Activated CD4-positive, alpha-beta memory T cell treated with anti-CD3 and anti-CD28 coated beads for 36 hours (primary cell): ENCODE data around the gene HSPA4L. TPM values are rescaled to one million over a fixed set of nuclear protein-coding genes. Genes with fewer than 3 reads are reported as not detected.

Experiments used
- CTCF ChIA-PET: fragments of 350-600 bp; sonication (Branson Sonifier 250); formaldehyde crosslinking; loops from one replicate; lab custom pipeline; 2021; ENCODE audit warnings: antibody characterized with exemption, inconsistent platforms; lab: Charles Lee
- POLR2A ChIA-PET: fragments of 350-600 bp; sonication (Branson Sonifier 250); formaldehyde crosslinking; loops from one replicate; lab custom pipeline; 2021; ENCODE audit warnings: antibody characterized with exemption; lab: Charles Lee
- DNase-seq: peaks from one replicate; pipeline ENCODE4 v3.0.0-alpha.2; 2020
- H3K27ac Mint-ChIP-seq: one replicate; pipeline ENCODE4 v1.8.0; 2021; ENCODE audit warnings: mixed read lengths
- H3K27me3 Mint-ChIP-seq: one replicate; pipeline ENCODE4 v1.8.0; 2021; ENCODE audit warnings: mixed read lengths
- H3K36me3 Mint-ChIP-seq: one replicate; pipeline ENCODE4 v1.8.0; 2021; ENCODE audit warnings: mixed read lengths
- H3K4me1 Mint-ChIP-seq: one replicate; pipeline ENCODE4 v1.8.0; 2021; ENCODE audit warnings: low read depth, mixed read lengths
- H3K4me3 Mint-ChIP-seq: one replicate; pipeline ENCODE4 v1.8.0; 2021; ENCODE audit warnings: mild to moderate bottlenecking, mixed read lengths
- H3K9me3 Mint-ChIP-seq: one replicate; pipeline ENCODE4 v1.8.0; 2021; ENCODE audit warnings: mixed read lengths
- intact Hi-C: fragments of 100-400 bp; cut with micrococcal nuclease; formaldehyde crosslinking; loops from one replicate; pipeline ENCODE4 v1.15.1; 2023
- total RNA-seq, 2 experiments: library from RNA; stranded (reverse); gene quantifications; one replicate each; pipeline ENCODE4 v1.2.3, GENCODE V29; 2021

HSPA4L gene
- total RNA-seq, 2 experiments from 2014 or later, result 1.9 to 3.0 TPM

DNA sequence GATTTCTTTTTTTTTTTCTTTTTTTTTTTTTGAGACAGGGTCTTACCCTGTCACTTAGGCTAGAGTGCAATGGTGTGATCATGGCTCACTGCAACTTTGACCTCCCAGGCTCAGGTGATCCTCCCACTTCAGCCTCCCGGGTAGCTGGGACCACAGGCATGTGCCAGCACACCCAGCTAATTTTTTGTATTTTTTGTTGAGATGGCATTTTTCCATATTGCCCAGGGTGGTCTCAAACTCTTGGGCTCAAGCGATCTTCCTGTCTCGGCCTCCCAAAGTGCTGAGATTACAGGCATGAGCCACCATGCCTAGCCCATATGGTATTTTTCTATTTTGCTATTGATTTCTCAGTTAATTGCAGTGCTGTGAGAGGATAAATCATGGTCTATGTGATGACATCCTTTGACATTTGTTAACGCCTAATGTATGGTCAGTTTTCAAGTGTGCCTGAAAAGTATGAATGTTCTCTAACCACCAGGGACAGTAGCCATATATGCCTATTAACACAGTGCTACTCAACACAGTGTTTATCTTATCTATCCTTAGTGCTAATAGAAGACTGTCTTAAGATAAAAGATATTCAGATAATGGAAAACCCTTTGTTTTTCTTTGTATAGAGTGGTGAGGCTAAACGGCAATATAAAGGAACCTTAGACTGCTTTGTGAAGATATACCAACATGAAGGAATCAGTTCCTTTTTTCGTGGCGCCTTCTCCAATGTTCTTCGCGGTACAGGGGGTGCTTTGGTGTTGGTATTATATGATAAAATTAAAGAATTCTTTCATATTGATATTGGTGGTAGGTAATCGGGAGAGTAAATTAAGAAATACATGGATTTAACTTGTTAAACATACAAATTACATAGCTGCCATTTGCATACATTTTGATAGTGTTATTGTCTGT lies 9.1 kb upstream of the HSPA4L start:
- peaks cover 31% of the 10 kb centered on the region for H3K27me3 Mint-ChIP-seq
- no peak for DNase-seq

DNA sequence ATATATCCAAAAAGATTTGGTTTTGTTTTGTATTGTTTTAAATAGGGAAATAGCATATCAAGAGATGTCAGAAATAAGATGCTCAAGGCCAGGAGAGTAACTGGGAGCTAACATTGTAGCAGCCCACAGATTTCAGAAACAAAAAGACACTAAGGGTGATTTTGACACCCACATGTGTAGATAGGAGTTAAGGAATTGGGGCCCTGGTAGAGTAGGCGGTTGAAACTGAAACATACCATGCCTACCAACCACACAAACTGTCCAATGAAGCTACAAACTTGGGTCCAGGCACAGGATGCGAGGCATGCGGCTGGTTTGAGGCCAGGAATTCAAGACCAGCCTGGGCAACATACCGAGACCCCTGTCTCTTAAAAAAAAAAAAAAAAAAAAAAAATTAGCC lies 6.3 kb upstream of the HSPA4L start:
- CTCF ChIA-PET, result no interaction called here
- H3K27me3 Mint-ChIP-seq, result peaks cover 45% of the 10 kb centered on the region
- intact Hi-C loops, result no loop called here
- no peak overlapping the region for H3K27ac Mint-ChIP-seq
- no peaks in the 10 kb centered on the region for H3K4me1 Mint-ChIP-seq
- H3K9me3 Mint-ChIP-seq, result no peaks in the 10 kb centered on the region
- H3K4me3 Mint-ChIP-seq, result no peak overlapping the region
- POLR2A ChIA-PET, result no interaction called here
- no peak for DNase-seq
- H3K36me3 Mint-ChIP-seq, result no peaks in the 10 kb centered on the region

More for the DNA sequence above, 9.1 kb upstream of the HSPA4L start:
- no peaks in the 10 kb centered on the region for H3K4me1 Mint-ChIP-seq
- H3K27ac Mint-ChIP-seq, result no peak overlapping the region
- intact Hi-C loops, result no loop called here
- ChIA-PET POLR2A (no interaction called here), CTCF (no interaction called here)
- H3K4me3 Mint-ChIP-seq, result no peak overlapping the region
- H3K9me3 Mint-ChIP-seq, result no peaks in the 10 kb centered on the region
- no peaks in the 10 kb centered on the region for H3K36me3 Mint-ChIP-seq

- DNase-seq, result no peak
- Mint-ChIP-seq H3K4me1 (peaks cover 5% of the 10 kb centered on the region), H3K27ac (no peak overlapping the region), H3K9me3 (no peaks in the 10 kb centered on the region), H3K27me3 (peaks cover 52% of the 10 kb centered on the region), H3K4me3 (no peak overlapping the region), H3K36me3 (peaks cover 2% of the 10 kb centered on the region)
- intact Hi-C loops, result no loop called here
- CTCF ChIA-PET, result no interaction called here
- POLR2A ChIA-PET, result no interaction called here
Observed at GRCh38 chr4:127776620-127777019, 5.5 kb upstream of the HSPA4L start.

DNA sequence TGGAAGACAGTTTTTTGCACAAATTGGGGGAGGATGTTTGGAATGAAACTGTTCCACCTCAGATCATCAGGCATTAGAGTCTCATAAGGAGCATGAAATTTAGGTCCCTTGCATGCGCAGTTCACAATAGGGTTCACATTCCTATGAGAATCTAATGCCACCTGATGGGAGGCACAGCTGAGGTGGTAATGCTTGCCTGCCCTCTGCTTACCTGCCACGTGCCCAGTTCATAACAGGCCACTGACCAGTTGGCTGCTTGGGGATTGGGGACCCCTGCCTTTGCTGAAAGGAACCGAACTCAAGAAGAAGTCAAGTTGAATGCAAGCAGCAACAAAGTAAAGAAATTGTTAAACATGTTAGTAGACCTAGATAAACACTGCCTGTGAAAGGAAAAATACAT lies 4.6 kb upstream of the HSPA4L start:
- peaks cover 54% of the 10 kb centered on the region for H3K27me3 Mint-ChIP-seq
- peaks cover 2% of the 10 kb centered on the region for H3K36me3 Mint-ChIP-seq
- no peak for DNase-seq
- peaks cover 8% of the 10 kb centered on the region for H3K4me1 Mint-ChIP-seq
- H3K9me3 Mint-ChIP-seq, result no peaks in the 10 kb centered on the region
- no peak overlapping the region for H3K4me3 Mint-ChIP-seq
- no peak overlapping the region for H3K27ac Mint-ChIP-seq
- ChIA-PET CTCF (no interaction called here), POLR2A (no interaction called here)
- intact Hi-C loops, result no loop called here

DNA sequence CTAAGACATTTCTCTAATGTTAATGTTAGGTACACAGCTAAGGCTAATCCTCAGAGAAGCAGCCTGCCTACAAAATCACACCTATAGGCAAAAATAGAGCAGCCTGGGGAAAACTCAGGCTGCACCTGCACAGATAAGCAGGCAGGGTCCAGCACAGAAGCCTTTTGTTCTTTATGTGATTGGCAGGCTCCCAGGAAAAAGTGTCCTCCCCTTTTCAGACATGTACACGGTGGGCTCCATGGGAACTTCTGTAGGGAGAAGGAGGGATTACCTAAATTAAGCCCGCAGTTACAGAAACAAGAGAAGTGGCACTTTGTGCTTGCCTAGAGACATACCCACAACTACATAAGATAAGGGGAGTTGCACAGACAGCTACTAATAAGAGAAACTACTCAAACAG lies 4.0 kb upstream of the HSPA4L start:
- Mint-ChIP-seq H3K36me3 (peaks cover 2% of the 10 kb centered on the region), H3K4me3 (no peak overlapping the region), H3K27ac (no peak overlapping the region), H3K27me3 (peaks cover 55% of the 10 kb centered on the region), H3K9me3 (no peaks in the 10 kb centered on the region), H3K4me1 (peaks cover 14% of the 10 kb centered on the region)
- intact Hi-C loops, result no loop called here
- DNase-seq, result no peak
- ChIA-PET CTCF (no interaction called here), POLR2A (no interaction called here)

DNA sequence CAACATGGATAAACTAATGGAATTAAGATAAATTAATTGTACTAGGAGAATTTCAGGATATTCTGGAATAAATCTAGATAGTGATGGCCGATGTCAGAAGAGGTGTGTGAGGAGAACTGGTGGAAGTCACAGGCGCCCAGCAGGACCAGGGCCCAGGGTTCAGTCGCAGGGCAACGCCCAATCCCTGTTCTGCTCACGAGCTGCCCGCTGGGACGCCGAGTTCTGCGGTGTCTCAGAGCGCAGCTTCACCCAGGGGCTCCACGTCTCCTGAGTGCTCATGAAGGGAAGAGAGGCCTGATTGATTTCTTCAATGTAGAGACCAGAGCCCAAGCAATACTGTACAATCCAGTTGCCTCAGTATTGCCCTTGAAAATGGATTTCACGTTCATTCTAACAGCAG lies 1.5 kb upstream of the HSPA4L start:
- no peaks in the 10 kb centered on the region for H3K9me3 Mint-ChIP-seq
- H3K27me3 Mint-ChIP-seq, result peaks cover 60% of the 10 kb centered on the region
- H3K27ac Mint-ChIP-seq, result no peak overlapping the region
- peaks cover 2% of the 10 kb centered on the region for H3K36me3 Mint-ChIP-seq
- ChIA-PET POLR2A (no interaction called here), CTCF (no interaction called here)
- intact Hi-C loops, result no loop called here
- H3K4me3 Mint-ChIP-seq, result no peak overlapping the region
- DNase-seq, result no peak
- H3K4me1 Mint-ChIP-seq, result peaks cover 18% of the 10 kb centered on the region

GRCh38 chr4:127781300-127782024 lies 660 bp upstream of the HSPA4L start:
- ChIA-PET POLR2A (interaction anchor here (0.5 to 1.8 kb wide), 2 partner anchors 37 to 184 kb away, joined by 6 read pairs; partner anchors contain the start of genes ABHD18 and MFSD8), CTCF (interaction anchor here (1.1 kb wide), 1 partner anchor 279 kb away, joined by 3 read pairs; the partner anchor contains the start of gene LARP1B)
- Mint-ChIP-seq H3K4me3 (peak overlapping the region; percentile 79), H3K27ac (no peak overlapping the region), H3K27me3 (peaks cover 57% of the 10 kb centered on the region), H3K4me1 (peaks cover 18% of the 10 kb centered on the region), H3K36me3 (peaks cover 2% of the 10 kb centered on the region), H3K9me3 (no peaks in the 10 kb centered on the region)
- no peak for DNase-seq
- intact Hi-C loops, result loop anchor here (1.0 to 2.0 kb wide), 6 partner anchors 99 to 507 kb away; partner anchors contain the start of genes ABHD18, INTU, LARP1B and MFSD8

DNA sequence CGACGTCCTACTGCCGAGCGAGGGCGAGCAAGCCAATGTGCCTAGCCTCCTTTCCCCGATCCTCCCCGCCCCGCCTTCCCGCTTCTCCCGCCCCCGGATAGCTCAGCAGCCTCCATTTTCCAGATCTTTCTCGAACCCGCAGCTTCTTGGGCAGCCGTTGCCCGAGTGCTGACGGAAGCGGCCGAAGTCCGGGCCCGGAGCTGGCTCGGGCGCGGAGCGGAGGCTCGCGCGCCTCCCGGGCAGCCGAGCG lies 172 bp upstream of the HSPA4L start:
- intact Hi-C loops, result loop anchor here (1.0 to 2.0 kb wide), 6 partner anchors 98 to 506 kb away; partner anchors contain the start of genes ABHD18, INTU, LARP1B and MFSD8
- Mint-ChIP-seq H3K36me3 (peaks cover 2% of the 10 kb centered on the region), H3K27me3 (peaks cover 54% of the 10 kb centered on the region), H3K9me3 (no peaks in the 10 kb centered on the region), H3K27ac (no peak overlapping the region), H3K4me3 (peak overlapping the region; percentile 79), H3K4me1 (peaks cover 18% of the 10 kb centered on the region)
- CTCF ChIA-PET, result interaction anchor here (1.1 kb wide), 1 partner anchor 279 kb away, joined by 3 read pairs; the partner anchor contains the start of gene LARP1B
- POLR2A ChIA-PET, result interaction anchor here (0.5 to 1.8 kb wide), 2 partner anchors 37 to 183 kb away, joined by 6 read pairs; partner anchors contain the start of genes ABHD18 and MFSD8
- DNase-seq, result peak; percentile 79

DNA sequence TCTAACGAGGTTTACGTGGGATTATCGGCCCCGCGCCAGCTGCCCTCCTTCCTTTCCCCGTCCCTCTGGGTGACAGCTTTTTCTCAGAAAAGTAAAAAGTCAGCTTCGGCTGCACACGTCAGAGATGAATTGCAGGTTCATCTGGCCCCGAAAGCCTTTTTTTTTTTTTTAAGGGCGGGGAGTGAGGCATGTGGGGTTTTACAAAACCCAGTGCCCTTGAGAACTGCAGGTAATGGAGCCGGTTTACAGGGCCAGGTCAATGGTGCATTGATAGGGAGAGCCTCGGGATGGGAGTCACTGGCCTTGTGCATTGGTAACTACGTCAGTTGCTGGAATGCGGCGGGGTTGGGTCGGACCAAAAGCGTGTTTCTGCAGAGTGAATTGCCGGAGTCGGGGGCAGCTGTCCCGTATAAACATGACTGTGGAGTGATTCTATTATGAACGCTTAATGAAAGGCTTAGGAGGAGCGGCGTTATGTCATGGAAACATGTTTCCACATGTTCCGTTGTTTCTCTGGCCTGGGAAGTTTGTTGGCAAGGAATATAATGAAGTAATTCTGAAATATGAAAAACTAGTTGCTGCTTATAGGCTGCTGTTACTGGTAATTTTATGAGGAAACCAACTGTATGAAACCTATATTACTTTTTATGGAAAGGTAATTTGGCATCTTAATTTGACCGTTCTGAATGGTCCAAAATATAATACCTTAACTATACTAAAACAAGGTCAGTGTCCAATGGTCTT lies 1.1 kb downstream of the HSPA4L start:
- POLR2A ChIA-PET, result interaction anchor here (1.8 kb wide), 1 partner anchor 182 kb away, joined by 6 read pairs; the partner anchor contains the start of genes ABHD18 and MFSD8
- Mint-ChIP-seq H3K27ac (peak overlapping the region; percentile 49), H3K4me1 (peaks cover 18% of the 10 kb centered on the region), H3K4me3 (peak overlapping the region; percentile 79), H3K9me3 (no peaks in the 10 kb centered on the region), H3K27me3 (peaks cover 44% of the 10 kb centered on the region), H3K36me3 (peaks cover 2% of the 10 kb centered on the region)
- intact Hi-C loops, result loop anchor here (2.0 kb wide), 3 partner anchors 150 to 278 kb away; partner anchors contain the start of genes INTU and LARP1B
- DNase-seq, result peak; percentile 77
- CTCF ChIA-PET, result interaction anchor here (0.8 kb wide), 1 partner anchor 182 kb away, joined by 4 read pairs; the partner anchor contains the start of genes ABHD18 and MFSD8

DNA sequence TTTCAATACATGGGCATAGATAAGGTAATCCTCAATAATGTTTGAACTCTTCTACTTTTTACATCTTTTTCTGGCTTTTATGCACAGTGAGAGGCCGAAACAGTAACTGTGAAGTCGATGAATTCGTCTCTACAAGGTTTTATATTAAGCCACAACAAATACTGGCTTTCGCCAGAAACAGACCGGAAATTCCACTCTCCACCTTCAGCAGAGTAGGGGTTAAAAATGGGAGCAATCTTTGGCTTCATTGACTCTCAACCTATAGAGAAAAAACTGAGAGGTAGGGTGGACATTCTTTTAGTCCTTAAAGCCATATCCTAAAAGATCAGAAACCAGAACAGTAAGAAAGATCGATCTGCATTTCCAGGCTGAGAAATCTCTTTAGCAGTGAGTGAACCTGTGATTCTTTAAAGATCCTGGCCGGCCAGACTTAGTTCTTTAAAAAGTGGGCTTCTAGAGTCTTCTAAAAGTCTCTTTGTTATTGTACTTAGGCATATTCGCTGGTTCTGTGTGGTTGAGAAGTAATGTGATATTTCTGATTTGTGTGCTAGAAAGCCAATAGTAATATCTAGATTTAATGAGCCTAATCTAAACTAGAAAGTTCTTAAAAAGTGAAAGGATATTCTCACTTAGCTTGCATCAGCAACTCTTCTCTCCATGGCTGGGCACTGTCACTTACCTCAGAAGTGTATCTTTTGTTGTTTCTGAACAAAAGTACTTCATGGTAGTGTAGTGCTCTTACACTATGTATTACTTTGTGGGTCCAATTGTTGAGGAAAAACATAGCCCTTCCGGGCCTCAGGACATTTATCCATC lies 2.0 kb downstream of the HSPA4L start:
- Mint-ChIP-seq H3K9me3 (no peaks in the 10 kb centered on the region), H3K27ac (no peak overlapping the region), H3K36me3 (peaks cover 2% of the 10 kb centered on the region), H3K27me3 (peaks cover 44% of the 10 kb centered on the region), H3K4me1 (peaks cover 18% of the 10 kb centered on the region), H3K4me3 (no peak overlapping the region)
- intact Hi-C loops, result loop anchor here (2.0 kb wide), 3 partner anchors 151 to 277 kb away; partner anchors contain the start of genes INTU and LARP1B
- POLR2A ChIA-PET, result no interaction called here
- no peak for DNase-seq
- CTCF ChIA-PET, result no interaction called here

- Mint-ChIP-seq H3K27me3 (peaks cover 31% of the 10 kb centered on the region), H3K4me3 (no peak overlapping the region), H3K27ac (no peak overlapping the region), H3K4me1 (no peaks in the 10 kb centered on the region), H3K9me3 (no peaks in the 10 kb centered on the region), H3K36me3 (no peaks in the 10 kb centered on the region)
- intact Hi-C loops, result loop anchor here (2.0 kb wide), 1 partner anchor 184 kb away; no protein-coding TSS in a partner anchor
- POLR2A ChIA-PET, result no interaction called here
- no peak for DNase-seq
- CTCF ChIA-PET, result interaction anchor here (1.3 kb wide), 1 partner anchor 14 kb away, joined by 3 read pairs; no protein-coding TSS in a partner anchor
Observed at GRCh38 chr4:127788517-127788916, 6.4 kb downstream of the HSPA4L start.
